Erythroblast (primary cell): Measurements from ENCODE around the gene ETV3.

Experiments
- GATA1 ChIP-seq: IDR thresholded peaks from 2 replicates; pipeline ENCODE4 v1.6.1; 2011; ENCODE audit warnings: low read depth, mild to moderate bottlenecking, control low read depth, low read length, moderate library complexity
- POLR2A ChIP-seq: IDR thresholded peaks from 2 replicates; pipeline ENCODE4 v1.6.1; 2011; ENCODE audit warnings: mild to moderate bottlenecking, low read length

DNA sequence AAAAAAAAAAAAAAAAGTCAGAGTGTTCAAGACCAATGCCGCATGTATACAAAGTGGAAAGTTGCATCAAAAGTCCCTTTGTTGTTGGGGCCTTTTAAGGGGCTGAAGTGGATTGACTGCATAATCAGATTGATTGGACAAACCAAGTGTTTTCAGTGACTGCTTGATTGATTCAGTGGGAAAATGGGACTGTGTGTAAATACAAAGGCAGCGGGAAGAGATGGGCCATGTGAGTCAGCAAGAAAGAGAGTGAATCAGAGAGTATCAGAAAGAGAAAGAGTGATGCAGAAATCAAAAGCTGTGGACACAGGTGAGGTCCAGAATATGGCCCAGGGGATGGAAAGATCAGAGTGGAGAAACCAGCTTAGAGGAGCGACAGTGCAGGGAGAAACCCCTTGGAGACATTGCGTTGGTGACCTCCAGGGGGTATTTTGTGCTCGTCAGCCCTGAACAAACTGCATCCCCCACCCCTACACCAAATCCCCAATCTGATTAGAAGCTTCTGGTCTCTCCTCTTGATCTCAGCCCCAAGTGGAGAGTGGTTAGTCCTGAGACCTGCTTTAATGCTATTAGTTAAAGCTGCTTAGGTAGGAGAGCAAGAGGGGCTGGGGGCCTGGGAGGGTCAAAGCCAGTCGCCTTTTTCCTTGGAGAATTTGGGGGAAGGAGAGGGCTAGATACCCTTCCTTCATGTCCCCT is 33.4 kb downstream of the ETV3 start:
- TF ChIP-seq POLR2A (no peak), GATA1 (no peak)
